Fibroblast of skin of left quadriceps (primary cell): ENCODE data around the gene CD300H.
"Not testable (repeated sequence)": the region's sequence is repeated elsewhere in the genome, so short reads cannot be mapped to it uniquely, and the experiment has no call there.

Experiments used
- DNase-seq, 2 experiments: peaks; one replicate each; pipeline ENCODE4 v3.0.0-alpha.2; 2013; ENCODE audit warnings: low read depth in 2 of 2

Gene CD300H

DNA sequence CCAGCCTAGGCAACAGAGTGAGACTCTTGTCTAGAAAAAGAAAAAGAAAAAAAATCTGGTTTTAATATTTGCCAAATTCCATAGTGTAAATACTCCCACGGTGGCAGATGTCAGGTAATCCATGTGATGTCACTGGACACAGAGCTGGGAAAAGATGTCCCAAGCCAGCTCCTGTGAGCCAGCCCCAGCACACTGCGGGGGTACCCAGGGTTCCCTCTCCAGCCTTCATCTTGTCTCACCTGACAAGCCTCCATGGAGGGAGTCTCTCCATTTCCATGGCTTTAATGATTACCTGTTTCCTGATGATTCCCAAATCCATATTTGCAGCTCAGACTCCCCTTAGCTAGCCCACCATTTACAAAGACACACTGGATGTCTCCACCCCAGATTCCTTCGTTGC lies 40.6 kb downstream of the CD300H start:
- DNase-seq: no peak

DNA sequence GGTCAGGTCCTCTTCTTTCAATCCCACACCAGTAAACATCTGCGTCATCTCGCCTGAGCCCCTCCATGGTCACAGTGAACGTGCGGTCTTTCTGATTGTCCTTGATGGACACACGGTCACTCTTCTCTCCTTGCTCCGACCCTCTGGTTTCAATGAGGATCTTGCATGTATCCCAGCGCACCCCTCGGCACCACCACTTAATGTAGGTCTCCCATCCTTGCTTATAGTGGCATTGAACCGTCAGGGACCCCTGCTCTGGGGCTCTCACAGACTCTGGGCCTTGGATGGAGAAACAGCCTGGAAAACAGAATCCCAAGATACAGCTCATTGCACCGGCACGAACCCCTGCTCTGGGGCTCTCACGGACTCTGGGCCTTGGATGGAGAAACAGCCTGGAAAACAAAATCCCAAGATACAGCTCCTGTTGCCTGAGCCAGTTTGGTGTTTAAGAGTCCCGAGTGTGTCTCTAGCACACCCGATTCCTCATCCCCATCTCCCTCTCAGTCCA lies 41.5 kb downstream of the CD300H start:
- no peak for DNase-seq

DNA sequence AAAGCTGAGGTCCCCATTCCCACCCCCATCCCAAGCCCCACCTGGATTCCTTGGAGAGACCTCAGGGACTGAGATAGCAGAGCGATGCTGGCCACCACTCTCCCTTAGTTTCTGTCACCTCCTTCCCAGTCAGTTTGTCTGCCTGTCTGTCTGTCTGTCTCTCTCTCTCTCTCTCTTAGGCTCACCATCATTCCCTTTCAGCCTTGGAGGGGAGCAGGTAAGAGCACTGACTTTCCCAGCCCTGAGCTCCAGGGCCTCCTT lies 41.9 kb downstream of the CD300H start:
- DNase-seq: no peak

DNA sequence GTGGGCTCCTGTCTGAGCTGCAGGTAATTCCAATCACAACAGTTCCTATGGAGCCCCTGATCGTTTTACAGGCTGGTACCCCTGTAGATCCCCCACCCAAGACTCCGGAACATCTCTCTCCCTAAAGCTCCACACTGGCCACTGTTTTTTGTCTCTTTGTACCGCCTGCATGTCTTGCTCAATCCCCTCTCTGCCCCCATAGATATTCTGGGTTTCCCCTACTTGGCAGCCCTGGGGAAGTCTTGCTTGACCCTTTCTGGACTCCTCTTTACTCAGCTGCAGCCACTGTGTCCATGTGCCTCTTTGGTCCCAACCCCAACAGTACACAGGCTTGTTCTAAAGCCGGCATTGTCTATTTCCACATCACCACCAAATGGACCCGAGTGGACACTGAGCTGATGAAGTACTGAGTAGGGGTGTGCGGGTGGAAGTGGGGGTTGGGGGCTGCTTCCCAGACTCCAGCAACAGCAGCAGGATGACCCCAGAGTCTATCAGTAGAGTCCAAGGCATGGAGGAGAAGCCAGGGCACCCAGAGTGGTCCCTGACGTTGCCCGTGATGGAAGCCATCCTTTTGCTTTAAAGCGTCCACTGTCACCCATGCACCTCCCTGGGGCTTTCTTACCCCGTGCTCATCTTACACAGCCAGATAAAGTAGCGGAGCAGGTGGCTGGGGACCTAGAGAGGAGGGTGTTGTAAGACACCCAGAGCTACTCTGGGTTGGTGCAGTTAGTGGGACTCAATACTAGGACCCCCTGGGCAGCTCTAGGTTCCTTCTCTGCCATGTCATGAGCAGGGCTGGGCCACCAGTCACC lies 42.5 kb downstream of the CD300H start:
- no peak for DNase-seq

DNA sequence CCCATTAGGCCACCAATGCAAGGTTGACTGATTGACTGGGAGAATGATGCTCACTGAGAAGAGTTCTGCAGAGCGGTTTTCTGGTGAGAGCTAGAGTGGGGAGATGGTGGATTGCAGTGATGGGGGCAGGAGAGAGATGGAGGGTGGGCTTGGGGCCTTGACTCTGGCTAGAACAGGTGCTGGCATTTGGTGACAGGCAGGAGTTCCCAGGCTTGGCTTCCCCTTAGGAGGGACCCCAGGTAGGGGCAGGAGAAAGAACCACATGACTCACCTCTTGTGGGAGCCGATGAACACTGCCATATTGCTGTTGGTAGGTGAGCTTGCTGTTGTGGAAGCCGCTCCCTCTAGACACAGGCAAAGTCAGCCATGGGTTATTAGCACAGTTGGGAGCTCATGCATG lies 44.0 kb downstream of the CD300H start:
- DNase-seq: no peak

DNA sequence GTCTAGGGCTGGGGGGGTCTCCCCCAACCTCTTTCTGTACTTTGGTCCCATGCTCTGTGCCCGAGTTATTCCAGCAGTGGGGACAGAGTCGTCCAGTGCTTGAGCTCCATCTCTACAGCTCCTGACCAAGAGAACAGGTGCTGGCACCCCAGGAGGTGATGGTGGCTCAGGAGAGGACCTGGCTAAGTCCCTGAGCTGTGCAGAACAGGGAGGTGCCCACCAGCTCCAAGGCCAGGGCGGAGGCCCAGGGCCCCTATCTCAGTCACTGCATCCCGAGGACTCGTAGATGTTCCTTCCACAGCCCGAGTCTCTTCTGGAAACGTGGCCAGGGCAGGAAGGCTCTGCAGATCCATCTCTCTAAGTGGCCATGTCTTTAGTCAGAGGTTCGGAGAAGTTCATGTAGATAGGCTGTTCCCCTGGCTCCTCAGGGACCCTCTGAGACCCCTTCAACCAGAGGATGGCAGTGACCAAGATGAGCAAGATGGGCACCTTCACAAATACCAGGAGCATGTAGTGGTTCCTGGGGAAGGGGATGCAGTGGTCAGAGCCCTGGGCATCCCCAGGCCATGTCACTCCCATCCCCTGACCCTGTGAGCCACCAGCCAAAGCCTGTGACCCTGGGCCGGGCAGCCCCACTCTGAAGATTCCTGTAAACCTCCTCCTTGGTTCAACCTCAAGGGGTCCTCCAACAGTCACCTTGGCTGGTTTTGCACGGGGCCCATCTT lies 44.8 kb downstream of the CD300H start:
- DNase-seq: no peak

DNA sequence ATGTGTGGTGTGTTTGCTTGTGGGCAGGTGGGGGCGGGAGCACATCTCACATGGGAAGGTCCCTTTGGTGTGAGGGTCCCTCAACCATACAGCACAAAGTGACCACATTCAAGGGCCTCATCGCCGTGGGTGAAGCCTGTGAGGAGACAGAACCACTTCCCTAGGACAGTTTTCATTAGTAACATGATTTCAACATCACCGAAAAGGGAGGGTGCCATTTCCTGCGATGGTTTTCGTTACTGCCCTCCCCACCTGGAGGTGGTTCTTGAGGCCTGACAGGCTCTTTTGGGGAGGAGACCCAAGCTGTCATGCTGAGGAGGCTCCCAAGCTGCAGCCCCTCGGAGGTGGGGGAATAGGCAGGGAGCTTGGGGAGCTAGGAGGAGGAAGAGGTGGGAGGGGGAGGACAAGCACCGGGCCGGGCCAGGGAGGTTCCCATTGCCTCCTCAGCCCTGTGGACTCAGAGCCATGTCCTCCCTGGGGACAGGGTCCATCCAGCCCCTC lies 45.6 kb downstream of the CD300H start:
- no peak for DNase-seq

DNA sequence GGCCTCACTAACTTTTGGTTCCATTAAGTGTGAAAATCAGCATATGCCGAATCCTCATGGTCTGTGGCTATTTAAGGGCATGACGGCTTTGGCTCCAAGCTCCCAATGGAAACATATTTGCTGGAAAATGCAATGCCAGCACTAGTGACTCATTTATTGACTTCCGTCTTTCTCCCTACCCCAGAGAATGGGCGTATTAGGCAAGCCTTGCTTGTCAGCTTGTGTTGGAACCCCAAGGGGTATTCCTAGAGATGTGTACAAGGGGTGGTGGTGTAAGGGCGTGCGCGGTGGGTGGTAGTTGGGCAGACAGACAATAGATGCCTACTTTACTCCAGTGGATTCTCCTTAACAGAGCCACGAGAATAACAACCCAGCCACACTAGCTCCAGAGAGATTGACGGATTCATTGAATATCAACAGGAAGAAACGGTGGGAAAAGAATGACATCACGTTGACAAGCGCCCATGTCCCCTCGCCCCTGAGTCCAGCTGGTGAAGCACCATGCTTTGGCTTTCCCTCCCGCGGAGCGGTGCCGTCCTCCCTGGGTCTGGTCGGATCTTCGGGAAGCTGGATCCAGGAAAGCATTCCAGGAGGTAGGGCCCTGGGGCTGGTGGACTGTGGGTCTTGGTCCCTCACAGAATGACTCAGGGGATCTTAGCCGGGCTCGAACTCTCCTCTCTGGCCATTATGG lies 46.4 kb downstream of the CD300H start:
- DNase-seq: no peak

DNA sequence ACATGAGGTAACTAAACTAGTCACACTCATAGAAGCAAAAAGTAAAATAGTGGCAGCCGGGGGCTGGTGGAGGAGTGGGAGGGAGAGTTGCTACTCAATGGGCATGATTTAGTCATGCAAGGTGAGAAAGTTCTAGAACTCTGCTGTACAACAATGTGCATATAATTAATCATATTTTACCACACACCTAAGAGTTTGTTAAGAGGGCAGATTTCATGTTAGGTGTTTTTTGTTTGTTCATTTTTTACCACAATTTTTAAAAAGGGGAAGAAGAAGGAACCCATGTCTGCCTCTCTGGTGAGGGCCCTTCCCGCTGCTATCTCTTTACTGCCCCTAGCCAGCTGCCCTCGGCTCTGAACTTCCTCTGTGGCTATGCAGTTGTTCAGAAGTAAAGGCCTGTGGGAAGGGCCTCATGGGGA lies 47.3 kb downstream of the CD300H start:
- no peak for DNase-seq

DNA sequence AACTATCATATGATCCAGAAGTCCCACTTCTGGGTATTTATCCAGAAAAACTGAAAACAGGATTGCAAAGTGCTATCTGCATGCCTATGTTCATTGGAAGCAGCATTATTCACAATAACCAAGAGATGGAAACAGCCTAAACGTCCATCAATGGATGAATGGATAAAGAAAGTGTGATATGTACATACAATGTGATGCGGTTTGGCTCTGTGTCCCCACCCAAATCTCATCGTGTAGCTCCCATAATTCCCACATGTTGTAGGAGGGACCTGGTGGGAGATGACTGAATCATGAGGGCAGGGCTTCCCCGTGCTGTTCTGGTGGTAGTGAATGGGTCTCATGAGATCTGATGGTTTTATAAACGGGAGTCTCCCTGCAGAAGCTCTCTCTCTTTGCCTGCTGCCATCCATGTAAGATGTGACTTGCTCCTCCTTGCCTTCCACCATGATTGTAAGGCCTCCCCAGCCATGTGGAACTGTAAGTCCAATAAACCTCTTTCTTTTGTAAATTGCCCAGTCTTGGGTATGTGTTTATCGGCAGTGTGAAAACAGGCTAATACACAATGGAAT lies 48.8 kb downstream of the CD300H start:
- DNase-seq: not testable (repeated sequence)

DNA sequence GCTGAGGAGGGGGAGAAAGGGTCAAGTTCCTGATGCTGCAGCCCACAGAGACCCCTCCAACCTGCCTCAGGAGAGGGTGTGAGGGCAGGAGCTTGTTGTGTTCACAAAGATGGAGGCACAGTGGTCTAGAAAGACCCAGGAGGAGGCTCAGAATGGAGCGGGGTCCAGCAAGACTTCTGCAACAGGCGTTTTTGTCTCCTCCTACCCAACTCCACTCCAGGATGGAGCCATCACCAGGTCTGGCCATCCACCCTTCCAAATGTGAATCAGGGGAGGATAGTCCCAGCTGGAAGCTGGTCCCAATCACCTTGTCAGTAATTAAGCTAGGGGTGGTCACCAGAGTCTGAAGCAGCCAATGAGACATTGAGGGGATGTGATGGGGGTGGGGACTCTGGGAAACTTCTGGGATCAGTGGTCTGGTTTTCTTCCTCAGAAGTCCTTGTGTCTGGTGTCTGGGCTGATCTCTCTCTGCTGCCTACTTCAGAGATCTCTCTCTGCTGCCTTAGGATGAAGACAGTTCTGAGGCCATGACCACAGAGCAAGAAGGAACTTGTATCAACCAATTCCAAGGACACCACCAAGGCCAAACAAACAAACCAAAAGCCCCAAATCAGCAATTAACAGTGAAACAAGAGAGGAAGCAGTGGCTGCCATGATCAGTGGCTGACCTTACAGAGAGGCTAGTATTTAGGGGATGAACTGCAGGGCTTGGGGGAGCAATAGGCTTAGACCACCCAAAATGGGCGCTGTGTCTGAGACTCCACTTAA lies 50.6 kb downstream of the CD300H start:
- DNase-seq: no peak

DNA sequence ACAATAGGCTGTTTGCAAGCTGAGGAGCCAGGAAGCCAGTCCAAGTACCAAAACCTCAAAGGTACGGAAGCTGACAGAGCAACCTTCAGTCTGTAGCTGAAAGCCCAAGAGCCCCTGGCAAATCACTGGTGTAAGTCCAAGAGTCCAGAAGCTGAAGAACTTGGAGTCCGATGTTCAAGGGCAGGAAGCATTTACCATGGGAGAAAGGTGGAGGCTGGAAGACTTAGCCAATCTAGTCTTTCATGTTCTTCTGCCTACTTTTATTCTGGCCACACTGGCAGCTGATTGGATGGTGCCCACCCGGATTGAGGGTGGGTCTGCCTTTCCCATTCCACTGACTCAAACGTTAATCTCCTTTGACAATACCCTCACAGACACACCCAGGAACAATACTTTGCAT lies 51.4 kb downstream of the CD300H start:
- no peak for DNase-seq

DNA sequence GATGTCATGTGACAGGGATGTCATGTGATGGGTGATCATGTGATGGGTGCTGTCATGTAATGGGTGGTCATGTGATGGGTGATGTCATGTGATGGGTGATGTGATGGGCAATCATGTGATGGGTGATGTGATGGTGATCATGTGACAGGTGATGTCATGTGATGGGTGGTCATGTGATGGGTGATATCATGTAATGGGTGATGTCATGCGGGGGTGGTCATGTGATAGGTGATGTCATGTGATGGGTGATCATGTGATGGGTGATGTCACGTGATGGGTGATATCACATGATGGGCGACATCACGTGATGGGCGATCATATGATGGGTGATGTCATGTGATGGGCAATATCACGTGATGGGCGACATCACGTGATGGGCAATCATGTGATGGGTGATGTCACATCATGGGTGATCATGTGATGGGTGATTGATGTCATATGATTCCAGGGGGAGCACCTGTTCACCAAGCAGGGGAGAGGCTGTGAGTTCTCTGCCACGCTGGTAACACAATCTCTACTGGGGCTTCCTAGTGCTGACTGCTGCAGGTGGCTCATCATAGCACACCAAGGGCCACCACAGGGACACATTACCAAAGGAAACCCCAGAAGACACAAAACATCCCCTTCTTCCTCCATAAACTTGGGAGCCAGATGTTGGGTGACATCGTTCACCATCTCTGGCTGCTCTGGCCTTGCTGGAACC lies 52.5 kb downstream of the CD300H start:
- DNase-seq: no peak

DNA sequence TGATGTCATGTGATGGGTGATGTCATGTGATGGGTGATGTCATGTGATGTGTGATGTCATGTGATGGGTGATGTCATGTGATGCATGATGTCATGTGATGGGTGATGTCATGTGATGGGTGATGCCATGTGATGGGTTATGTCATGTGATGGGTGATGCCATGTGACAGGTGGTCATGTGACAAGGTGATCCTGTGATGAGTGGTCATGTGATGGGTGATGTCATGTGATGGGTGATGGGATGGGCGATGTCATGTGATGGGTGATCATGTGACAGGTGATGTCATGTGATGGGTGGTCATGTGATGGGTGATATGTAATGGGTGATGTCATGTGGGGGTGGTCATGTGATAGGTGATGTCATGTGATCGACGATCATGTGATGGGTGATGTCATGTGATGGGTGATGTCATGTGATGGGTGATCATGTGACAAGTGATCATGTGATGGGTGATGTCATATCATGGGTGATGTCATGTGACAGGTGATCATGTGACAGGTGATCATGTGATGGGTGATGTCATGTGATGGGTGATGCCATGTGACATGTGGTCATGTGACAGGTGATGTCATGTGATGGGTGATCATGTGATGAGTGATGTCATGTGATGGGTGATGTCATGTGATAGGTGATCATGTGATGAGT lies 53.2 kb downstream of the CD300H start:
- DNase-seq: no peak

DNA sequence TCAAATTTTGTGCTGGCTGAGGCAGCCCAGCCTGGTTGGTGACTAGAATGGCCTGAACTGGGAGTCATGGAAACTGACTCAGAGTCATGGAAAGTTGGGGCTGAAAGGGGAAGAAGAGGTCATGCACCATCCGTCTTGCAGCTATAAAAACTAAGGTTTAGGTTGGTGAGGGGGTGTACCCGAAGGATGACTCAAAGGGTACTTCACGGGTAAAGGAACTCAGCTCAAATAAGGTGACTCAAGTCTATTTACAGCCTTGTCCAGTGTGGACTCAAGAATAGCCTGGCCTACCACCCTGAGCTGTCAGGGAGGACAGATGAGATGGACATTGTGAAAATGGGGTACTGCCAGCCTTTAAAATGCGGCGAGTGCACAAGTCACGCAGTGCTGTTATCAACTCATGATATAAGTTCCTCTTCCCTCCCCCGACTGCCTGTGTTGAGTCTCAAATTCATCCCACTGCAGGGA lies 54.7 kb downstream of the CD300H start:
- no peak for DNase-seq

DNA sequence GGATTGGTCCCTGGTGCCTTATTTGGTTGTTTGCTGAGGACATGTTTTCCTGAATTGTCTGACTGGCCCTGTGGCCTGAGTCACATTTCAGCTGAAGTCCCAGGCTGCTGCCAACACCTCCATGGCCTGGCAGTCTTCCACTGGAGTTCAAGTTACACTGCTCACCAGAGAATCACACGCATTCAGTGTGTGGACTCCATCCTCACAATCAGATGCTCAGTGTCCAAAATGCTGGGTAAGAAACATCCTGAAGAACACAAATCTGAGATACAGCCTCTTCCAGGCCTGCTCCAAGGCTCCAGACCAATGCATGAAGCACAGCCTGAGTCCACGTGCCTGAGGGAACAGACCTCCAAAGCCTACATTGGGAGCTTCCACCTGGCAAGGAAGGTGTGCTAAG lies 55.3 kb downstream of the CD300H start:
- no peak for DNase-seq
